Dermis microvascular lymphatic vessel endothelial cell (primary cell): ENCODE measurements around the gene NEK9. TPM values are rescaled to one million over a fixed set of nuclear protein-coding genes. Genes with fewer than 3 reads are reported as not detected.
"Not testable (repeated sequence)": the region's sequence is repeated elsewhere in the genome, so short reads cannot be mapped to it uniquely, and the experiment has no call there.

Source experiments
- DNase-seq, 2 donors: peaks; one replicate each; pipeline versions ENCODE4 v3.0.0 to v3.0.0-alpha.2; 2010; ENCODE audit warnings: low read depth in 2 of 2
- total RNA-seq: library from RNA; depleted of rRNA; stranded (reverse); fragments of >200 nt; gene quantifications from 2 replicates; pipeline ENCODE4 v1.2.1, GENCODE V29; 2014

Gene NEK9
- total RNA-seq, 1 donor from 2014 or later = 29.5 TPM

GRCh38 chr14:75144944-75145343 is 18.1 kb upstream of the NEK9 start:
- DNase-seq = no peak

- no peak for DNase-seq
These were observed 17.1 kb upstream of the NEK9 start for GRCh38 chr14:75143761-75144527.

DNA sequence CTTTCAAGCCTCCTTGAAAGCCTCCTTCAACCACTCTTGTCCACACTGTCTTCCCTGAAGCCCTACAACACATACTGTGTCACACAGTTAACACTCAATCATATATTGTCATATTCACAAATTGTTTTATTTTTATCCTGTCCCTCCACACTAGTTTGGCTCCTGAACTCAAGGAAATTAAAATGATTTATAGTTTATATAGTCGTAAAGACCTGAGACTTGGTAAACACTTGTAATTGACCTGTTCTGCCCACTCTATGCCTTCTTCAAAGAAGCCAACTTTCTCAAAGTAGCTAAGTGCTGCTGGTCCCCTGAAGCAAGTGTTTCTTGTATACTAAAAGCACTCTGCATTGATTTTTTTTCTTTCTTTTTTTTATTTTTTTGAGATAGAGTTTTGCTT is 15.6 kb upstream of the NEK9 start:
- no peak for DNase-seq

- DNase-seq = peak; percentile 68 to 72
These were observed 15.1 kb upstream of the NEK9 start for GRCh38 chr14:75141967-75142366.

GRCh38 chr14:75141062-75141461 is 14.2 kb upstream of the NEK9 start:
- DNase-seq = no peak

DNA sequence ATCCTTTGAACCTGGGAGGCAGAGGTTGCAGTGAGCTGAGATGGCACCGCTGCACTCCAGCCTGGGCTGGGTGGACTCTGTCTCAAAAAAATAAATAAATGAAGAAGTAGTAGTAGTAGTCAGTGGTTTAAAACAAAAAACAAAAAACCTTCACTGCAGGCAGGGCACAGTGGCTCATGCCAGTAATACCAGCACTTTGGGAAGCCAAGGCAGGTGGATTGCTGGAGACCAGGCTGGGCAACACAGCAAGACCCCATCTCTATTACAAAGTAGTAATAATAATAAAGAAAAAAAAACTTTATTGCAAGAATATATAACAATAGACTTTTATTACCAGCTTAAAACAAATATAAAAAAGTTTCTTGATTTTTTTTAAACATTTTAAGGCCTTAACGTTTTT is 13.8 kb upstream of the NEK9 start:
- DNase-seq = no peak

GRCh38 chr14:75139185-75139584 is 12.3 kb upstream of the NEK9 start:
- no peak for DNase-seq

DNA sequence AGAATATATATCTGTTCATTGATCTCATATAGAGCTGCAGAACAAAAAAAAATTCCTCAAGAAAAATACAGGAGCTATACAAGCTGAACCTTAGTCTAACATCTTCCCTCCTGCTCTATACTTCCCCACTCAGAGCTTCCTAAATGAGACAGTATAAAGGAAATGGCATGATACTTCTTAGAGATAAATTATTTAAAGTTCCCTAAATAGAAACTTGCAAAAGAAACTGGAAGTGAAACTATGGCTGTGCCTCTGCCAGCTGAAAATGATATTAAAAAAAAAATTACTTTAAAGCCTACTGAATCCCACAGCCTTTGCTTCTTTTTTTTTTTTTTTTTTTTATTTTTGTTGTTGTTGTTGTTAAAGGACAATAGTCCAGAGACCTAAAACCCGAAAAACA is 11.6 kb upstream of the NEK9 start:
- no peak for DNase-seq

DNA sequence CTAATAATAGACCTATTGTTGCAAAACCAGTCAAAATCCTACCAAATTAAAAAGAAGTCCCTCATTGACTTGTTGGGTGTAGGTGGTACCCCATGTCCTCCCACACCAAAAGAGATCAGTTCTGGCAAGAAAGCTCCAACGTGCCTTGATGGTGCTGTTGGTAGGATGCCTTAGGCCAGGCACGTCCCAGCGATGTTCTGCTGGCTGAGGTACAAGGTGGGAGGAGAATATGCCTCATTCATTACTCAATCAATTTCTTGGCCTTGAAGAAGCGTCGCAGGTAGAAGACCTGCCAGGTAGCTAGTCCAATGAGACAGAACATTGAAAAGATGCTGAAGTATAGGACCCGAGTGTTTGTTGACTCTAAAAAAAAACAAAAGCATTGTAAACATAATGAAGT is 7.8 kb upstream of the NEK9 start:
- DNase-seq = no peak

DNA sequence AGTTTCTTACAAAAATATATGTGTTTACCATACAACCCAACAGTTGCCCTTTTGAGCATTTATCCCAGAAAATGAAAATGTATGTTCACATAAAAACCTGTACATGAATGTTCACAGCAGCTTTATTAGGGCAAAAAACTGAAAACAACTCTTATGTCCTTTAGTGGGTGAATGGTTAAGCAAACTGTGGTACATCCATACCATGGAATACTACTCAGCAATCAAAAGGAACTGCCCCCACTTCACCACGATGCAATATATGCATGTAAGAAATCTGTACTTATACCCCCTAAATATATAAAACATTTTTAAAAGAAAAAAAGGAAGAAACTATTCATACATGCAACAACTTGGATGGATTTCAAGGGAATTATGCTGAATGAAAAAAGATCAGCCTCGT is 6.7 kb upstream of the NEK9 start:
- no peak for DNase-seq

- DNase-seq = peak; percentile 54 to 70
These were observed 5.7 kb upstream of the NEK9 start for GRCh38 chr14:75132382-75133086.

GRCh38 chr14:75128596-75128990 is 1.7 kb upstream of the NEK9 start:
- DNase-seq = no peak

DNA sequence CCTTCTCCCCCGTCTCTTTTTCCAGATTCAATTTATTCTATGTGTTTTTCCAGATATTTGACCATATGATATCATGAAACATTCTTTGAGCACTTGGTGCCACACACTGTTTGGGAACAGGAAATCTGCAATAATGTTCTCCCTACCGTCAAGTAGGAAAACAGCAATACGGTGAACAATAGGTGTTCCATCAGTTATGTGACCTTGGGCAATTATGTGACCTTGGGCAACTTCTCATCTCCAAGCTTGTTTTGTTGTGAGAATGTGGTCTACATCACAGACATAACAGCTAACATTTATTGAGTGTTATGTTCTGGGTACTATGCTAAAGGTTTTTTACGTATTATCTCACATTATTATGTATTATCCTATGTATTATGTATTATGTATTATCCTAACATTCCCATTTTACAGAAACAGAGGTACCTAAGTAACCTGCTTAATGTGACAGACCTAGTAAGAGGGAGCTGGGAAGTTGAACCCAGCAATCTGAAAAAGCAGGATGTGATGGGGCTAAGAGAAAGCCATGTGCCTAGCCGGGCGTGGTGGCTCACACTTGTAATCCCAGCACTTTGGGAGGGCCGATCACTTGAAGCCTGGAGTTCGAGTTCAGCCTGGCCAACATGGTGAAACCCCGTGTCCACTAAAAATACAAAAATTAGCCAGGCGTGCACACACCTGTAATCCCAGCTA is 1.2 kb upstream of the NEK9 start:
- DNase-seq = peak; percentile 83 to 92

- not testable (repeated sequence) for DNase-seq
These were observed 599 bp upstream of the NEK9 start for GRCh38 chr14:75127474-75127820.

DNA sequence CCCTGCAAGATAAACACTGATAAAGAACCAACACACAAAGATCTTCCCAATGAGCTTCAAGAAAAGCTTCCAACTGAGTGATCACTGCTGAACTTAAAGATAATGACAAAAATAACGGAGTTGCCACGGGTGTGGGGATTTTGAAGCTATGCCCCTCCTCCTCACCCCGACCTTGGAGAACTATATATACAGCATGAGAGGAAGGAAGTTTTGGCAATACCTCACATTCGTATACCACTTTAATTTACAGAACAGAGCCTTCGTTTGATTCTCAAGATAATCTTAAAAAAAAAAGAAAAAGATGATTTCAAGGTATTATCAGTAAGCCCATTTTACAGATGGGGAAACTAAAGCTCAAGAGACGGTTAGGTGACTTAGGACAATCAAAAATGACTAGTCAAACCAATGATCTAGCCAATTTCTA is 715 bp downstream of the NEK9 start:
- peak in 1 of 2 donors; percentile 8 for DNase-seq

DNA sequence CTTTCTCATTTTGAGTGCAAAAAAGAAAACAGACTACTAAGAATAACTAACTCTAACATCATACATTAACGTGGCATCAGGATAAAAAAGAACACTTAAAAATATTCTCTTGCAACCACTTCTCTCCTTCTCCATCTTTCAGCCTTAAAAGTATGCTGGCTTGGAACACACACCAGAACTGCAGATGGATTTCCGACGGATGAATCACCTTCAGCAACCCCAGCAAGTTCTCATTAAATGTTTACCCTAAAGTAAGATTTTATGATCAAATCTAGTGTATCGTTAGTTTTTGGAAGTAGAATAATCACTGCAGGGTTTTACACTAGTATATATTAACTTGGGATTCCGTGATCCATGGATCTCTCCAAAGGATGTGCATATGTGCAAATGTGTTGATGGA is 1.2 kb downstream of the NEK9 start:
- DNase-seq = peak in 1 of 2 donors; percentile 68

- peak; percentile 32 to 98 for DNase-seq
These were observed 2.9 kb downstream of the NEK9 start for GRCh38 chr14:75123991-75124390.

- DNase-seq = no peak
These were observed 5.3 kb downstream of the NEK9 start for GRCh38 chr14:75121552-75121951.

GRCh38 chr14:75120541-75121291 is 6.1 kb downstream of the NEK9 start:
- DNase-seq = no peak

DNA sequence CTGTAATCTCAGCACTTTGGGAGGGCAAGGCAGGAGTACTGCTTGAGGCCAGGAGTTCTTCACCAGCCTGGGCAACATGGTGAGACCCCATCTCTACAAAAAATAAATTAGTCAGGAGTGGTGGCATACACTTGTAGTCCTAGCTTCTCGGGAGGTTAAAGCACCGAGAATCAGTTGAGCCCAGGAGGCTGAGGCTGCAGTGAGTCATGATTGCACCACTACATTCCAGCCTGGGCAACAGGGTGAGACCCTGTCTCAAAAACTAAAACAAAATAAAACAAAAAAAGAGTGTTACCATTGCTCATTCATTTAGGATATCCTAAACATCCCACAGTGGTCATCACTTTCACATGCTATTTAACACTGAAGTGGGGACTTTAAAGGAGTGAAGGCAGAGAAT is 7.8 kb downstream of the NEK9 start:
- no peak for DNase-seq

- no peak for DNase-seq
These were observed 12.8 kb downstream of the NEK9 start for GRCh38 chr14:75113932-75114539.
